OCI-LY7 (cell line): ENCODE data around the gene CST4. TPM values are rescaled to one million over a fixed set of nuclear protein-coding genes. Genes with fewer than 3 reads are reported as not detected.

Experiments
- BruUV-seq: library from RNA; stranded (reverse); fragments of 400-500 nt; replicated peaks from 2 replicates; lab custom pipeline; 2021; lab: Mats Ljungman, UMichigan
- CTCF ChIA-PET: fragments of 300-600 bp; sonication (Branson Sonifier 250); formaldehyde crosslinking; loops from one replicate; lab custom pipeline; 2022; ENCODE audit warnings: antibody characterized with exemption; ENCODE audit not compliant: unreplicated experiment; lab: Charles Lee
- POLR2A ChIA-PET: fragments of 300-600 bp; sonication (Branson Sonifier 250); formaldehyde crosslinking; loops from one replicate; lab custom pipeline; 2022; ENCODE audit warnings: antibody characterized with exemption; lab: Charles Lee
- DNase-seq: peaks from one replicate; pipeline ENCODE4 v3.0.0-alpha.2; 2015; ENCODE audit warnings: low spot score
- H2AFZ ChIP-seq: fragments of 200-600 bp; sonication (generic), shearing (Covaris generic); 2 replicates; pipeline ENCODE4 v1.6.1; 2014; ENCODE audit warnings: mild to moderate bottlenecking, antibody characterized with exemption, low read length, moderate library complexity
- H3K27ac ChIP-seq: fragments of 200-600 bp; sonication (generic); 2 replicates; pipeline ENCODE4 v1.5.1; 2014; ENCODE audit warnings: mixed run types, low read depth, mild to moderate bottlenecking, moderate library complexity, low read length, inconsistent platforms; ENCODE audit not compliant: poor library complexity, severe bottlenecking
- H3K36me3 ChIP-seq: fragments of 200-600 bp; sonication (generic); 2 replicates; pipeline ENCODE4 v1.6.1; 2014; ENCODE audit warnings: mild to moderate bottlenecking, antibody characterized with exemption, low read length, moderate library complexity, mixed read lengths; ENCODE audit not compliant: insufficient read depth
- H3K4me1 ChIP-seq: fragments of 200-600 bp; sonication (generic); 2 replicates; pipeline ENCODE4 v1.5.1; 2014; ENCODE audit warnings: mild to moderate bottlenecking, low read length; ENCODE audit not compliant: insufficient read depth, poor library complexity, severe bottlenecking
- H3K4me2 ChIP-seq: fragments of 200-600 bp; sonication (generic); 2 replicates; pipeline ENCODE4 v1.6.1; 2014; ENCODE audit warnings: mild to moderate bottlenecking, low read length
- H3K4me3 ChIP-seq: fragments of 200-600 bp; sonication (generic); 2 replicates; pipeline ENCODE4 v1.5.1; 2014; ENCODE audit warnings: mild to moderate bottlenecking, low read depth, low read length; ENCODE audit not compliant: poor library complexity, severe bottlenecking
- H3K79me2 ChIP-seq: fragments of 200-600 bp; sonication (generic); 2 replicates; pipeline ENCODE4 v1.6.1; 2016; ENCODE audit warnings: low read depth, mild to moderate bottlenecking, low read length, moderate library complexity, mixed read lengths; ENCODE audit not compliant: insufficient read depth
- H3K9me2 ChIP-seq: fragments of 200-600 bp; sonication (generic); 2 replicates; pipeline ENCODE4 v1.6.1; 2016; ENCODE audit warnings: mild to moderate bottlenecking, low read length, mixed read lengths; ENCODE audit not compliant: insufficient read depth
- H3K9me3 ChIP-seq: fragments of 200-600 bp; sonication (generic); 2 replicates; pipeline ENCODE4 v1.6.1; 2014; ENCODE audit warnings: mild to moderate bottlenecking, mixed run types, low read length, mixed read lengths
- H4K20me1 ChIP-seq: fragments of 200-600 bp; sonication (generic); 2 replicates; pipeline ENCODE4 v1.6.1; 2014; ENCODE audit warnings: mild to moderate bottlenecking, antibody characterized with exemption, low read length, moderate library complexity, mixed read lengths; ENCODE audit not compliant: insufficient read depth
- CTCF ChIP-seq: fragments of 200-600 bp; sonication (generic); conservative IDR thresholded peaks from 2 replicates; pipeline ENCODE4 v1.5.1; 2014; ENCODE audit warnings: mild to moderate bottlenecking, antibody characterized with exemption, low read length, moderate library complexity, mixed read lengths
- EZH2phosphoT487 ChIP-seq: fragments of 200-600 bp; sonication (generic); IDR thresholded peaks from 2 replicates; pipeline ENCODE4 v1.6.1; 2018; ENCODE audit warnings: low read depth, borderline replicate concordance, mild to moderate bottlenecking, mixed run types, antibody characterized with exemption, low read length, moderate library complexity, mixed read lengths
- intact Hi-C: fragments of 100-400 bp; cut with micrococcal nuclease; formaldehyde crosslinking; loops from one replicate; pipeline ENCODE4 v1.10.0; 2022; ENCODE audit not compliant: unreplicated experiment
- total RNA-seq, 2 experiments: library from RNA; depleted of rRNA in 1 of 2; stranded (reverse); fragments of >200 nt in 1 of 2; shearing (Covaris generic) in 1 of 2; gene quantifications; 2 replicates each; pipeline ENCODE4 v1.2.3, GENCODE V29; 2014 to 2022

Gene CST4
- total RNA-seq, 2 experiments from 2014 or later: not detected

- no peaks in the 10 kb centered on the region for H3K9me3 ChIP-seq
- no peaks in the 10 kb centered on the region for H3K36me3 ChIP-seq
- no peak overlapping the region for H3K4me3 ChIP-seq
- no TSS peak for BruUV-seq
- no peak overlapping the region for H2AFZ ChIP-seq
- CTCF ChIA-PET: no interaction called here
- POLR2A ChIA-PET: no interaction called here
- H3K27ac ChIP-seq: no peak overlapping the region
- no peak overlapping the region for H3K4me2 ChIP-seq
- TF ChIP-seq EZH2phosphoT487 (no peak), CTCF (no peak)
- intact Hi-C loops: no loop called here
- H4K20me1 ChIP-seq: no peaks in the 10 kb centered on the region
- H3K79me2 ChIP-seq: no peaks in the 10 kb centered on the region
- DNase-seq: no peak
- H3K9me2 ChIP-seq: no peaks in the 10 kb centered on the region
- no peaks in the 10 kb centered on the region for H3K4me1 ChIP-seq
Measured at GRCh38 chr20:23658989-23659609, 29.7 kb downstream of the CST4 start.

GRCh38 chr20:23658336-23658735 lies 30.5 kb downstream of the CST4 start:
- Histone ChIP-seq H3K36me3 (no peaks in the 10 kb centered on the region), H3K4me3 (no peak overlapping the region), H3K4me1 (no peaks in the 10 kb centered on the region), H2AFZ (no peak overlapping the region), H3K9me2 (no peaks in the 10 kb centered on the region), H3K79me2 (no peaks in the 10 kb centered on the region), H3K4me2 (no peak overlapping the region), H3K9me3 (no peaks in the 10 kb centered on the region), H4K20me1 (no peaks in the 10 kb centered on the region), H3K27ac (no peak overlapping the region)
- no peak for DNase-seq
- ChIA-PET POLR2A (no interaction called here), CTCF (no interaction called here)
- BruUV-seq: no TSS peak
- TF ChIP-seq EZH2phosphoT487 (no peak), CTCF (no peak)
- intact Hi-C loops: no loop called here

- ChIA-PET CTCF (no interaction called here), POLR2A (interaction anchor here (0.6 kb wide), 1 partner anchor 135 kb away, joined by 3 read pairs; no protein-coding TSS in a partner anchor)
- DNase-seq: no peak
- no peak for TF ChIP-seq CTCF
- TF ChIP-seq EZH2phosphoT487: no peak
- no peaks in the 10 kb centered on the region for H3K9me2 ChIP-seq
- H3K36me3 ChIP-seq: no peaks in the 10 kb centered on the region
- H3K4me3 ChIP-seq: no peak overlapping the region
- no TSS peak for BruUV-seq
- H4K20me1 ChIP-seq: no peaks in the 10 kb centered on the region
- no peak overlapping the region for H3K4me2 ChIP-seq
- no peaks in the 10 kb centered on the region for H3K4me1 ChIP-seq
- no peak overlapping the region for H2AFZ ChIP-seq
- no peaks in the 10 kb centered on the region for H3K79me2 ChIP-seq
- H3K9me3 ChIP-seq: no peaks in the 10 kb centered on the region
- intact Hi-C loops: no loop called here
- H3K27ac ChIP-seq: no peak overlapping the region
Measured at GRCh38 chr20:23657202-23657601, 31.6 kb downstream of the CST4 start.
